ENCODE results near the gene VKORC1L1. TPM values are rescaled to one million over a fixed set of nuclear protein-coding genes. Genes with fewer than 3 reads are reported as not detected.
"Not testable (repeated sequence)": the region's sequence is repeated elsewhere in the genome, so short reads cannot be mapped to it uniquely, and the experiment has no call there.

The VKORC1L1 gene
- total RNA-seq = 10 to 100 TPM in 1 of 2 experiments, 1 to 10 TPM in 1; 8.9 to 10.1 TPM

DNA sequence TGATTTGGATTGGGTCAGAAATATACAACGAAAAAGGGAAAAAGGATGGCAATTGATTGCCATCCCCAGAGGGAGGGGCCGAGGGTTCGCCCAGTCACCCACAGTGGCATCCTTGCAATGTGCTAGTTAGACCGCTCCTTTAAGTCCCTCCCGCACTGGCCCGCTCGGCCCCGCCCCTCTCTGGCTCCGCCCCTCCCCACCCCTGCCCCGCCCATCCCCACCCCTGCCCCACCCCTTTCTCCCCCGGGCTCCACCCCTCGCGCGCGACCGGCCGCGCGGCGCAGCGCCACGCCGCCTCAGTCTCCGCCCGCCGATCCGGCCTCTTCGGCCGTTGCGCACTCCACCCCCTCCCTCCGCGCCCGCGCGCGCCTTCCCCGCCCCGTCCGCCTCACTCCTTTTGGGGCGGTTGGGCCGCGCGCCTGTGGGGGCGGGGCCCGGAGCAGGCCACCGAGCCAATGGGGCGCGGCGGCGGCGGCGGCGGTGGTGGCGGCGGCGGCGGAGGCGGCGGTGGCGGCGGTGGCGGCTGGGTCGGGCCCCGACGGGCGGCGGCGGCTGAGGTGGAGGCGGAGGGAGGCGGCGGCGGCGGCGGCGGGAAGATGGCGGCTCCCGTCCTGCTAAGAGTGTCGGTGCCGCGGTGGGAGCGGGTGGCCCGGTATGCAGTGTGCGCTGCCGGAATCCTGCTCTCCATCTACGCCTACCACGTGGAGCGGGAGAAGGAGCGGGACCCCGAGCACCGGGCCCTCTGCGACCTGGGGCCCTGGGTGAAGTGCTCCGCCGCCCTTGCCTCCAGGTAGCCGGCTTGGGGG is at the start of gene VKORC1L1:
TSS of gene VKORC1L1 (plus strand) at position 299 of the 806 bp plus-strand sequence. CDS start at position 597, 298 bp downstream.
- Mint-ChIP-seq H3K4me1 (ENCODE audit: low read depth) (peaks cover 6% of the 10 kb centered on the region), H3K4me3 (peak within 1 kb of the TSS; percentile 78), H3K36me3 (ENCODE audit: low read depth) (peaks cover 5% of the 10 kb centered on the region), H3K27me3 (ENCODE audit: low read depth) (no peaks in the 10 kb centered on the region), H3K9me3 (no peaks in the 10 kb centered on the region), H3K27ac (no peak within 1 kb of the TSS)
- peak; percentile 95 for DNase-seq
- intact Hi-C loops (cut with micrococcal nuclease) = loop anchor here (1.0 to 10.0 kb wide), 11 partner anchors 103 to 1206 kb away; partner anchors contain the start of genes GUSB, RABGEF1, SBDS and TPST1
- CTCF ChIA-PET = no interaction called here

DNA sequence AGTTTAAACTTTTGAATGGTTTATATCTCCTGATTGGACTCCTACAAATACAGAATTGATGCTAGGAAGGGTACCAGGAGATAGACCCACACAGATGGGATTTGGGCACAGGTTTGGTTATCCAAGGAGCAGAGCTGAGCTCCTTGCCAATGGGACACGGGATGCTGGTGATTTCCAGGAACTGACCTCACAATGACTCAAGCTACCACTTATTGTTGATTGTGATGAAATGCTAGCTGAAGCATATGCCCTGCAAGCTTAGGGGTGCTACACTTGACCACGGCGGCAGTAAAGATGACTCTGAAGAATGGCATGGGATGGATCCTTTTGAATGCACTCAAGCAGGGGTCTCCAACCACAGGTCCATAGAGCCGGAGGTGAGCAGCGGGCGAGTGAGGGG is 45.5 kb upstream of the VKORC1L1 start:
- H3K9me3 Mint-ChIP-seq = no peaks in the 10 kb centered on the region
- H3K36me3 Mint-ChIP-seq (ENCODE audit: low read depth) = no peaks in the 10 kb centered on the region
- no peak overlapping the region for H3K27ac Mint-ChIP-seq
- CTCF ChIA-PET = no interaction called here
- no peaks in the 10 kb centered on the region for H3K27me3 Mint-ChIP-seq (ENCODE audit: low read depth)
- no peaks in the 10 kb centered on the region for H3K4me1 Mint-ChIP-seq (ENCODE audit: low read depth)
- no peak overlapping the region for H3K4me3 Mint-ChIP-seq
- intact Hi-C loops (cut with micrococcal nuclease) = no loop called here
- no peak for DNase-seq

DNA sequence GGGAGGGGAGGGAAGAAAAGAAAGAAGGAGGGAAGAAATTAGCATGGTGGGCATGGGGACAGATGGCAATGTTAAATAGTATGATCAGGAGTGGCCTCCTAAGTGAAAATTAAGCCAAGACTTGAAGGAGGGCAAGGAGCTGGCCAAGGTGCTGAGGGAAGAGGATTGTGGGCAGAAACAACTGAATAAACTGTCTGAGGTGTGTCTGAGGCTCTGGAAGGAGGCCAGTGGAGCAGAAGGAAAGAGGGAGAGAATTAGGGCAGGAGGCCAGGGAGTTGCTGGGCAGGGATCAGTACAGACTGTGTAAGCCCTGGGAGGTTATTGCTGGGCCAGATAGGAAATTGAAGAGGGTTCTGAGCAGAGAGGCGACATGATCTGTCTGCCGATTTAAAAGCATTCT is 40.6 kb upstream of the VKORC1L1 start:
- no peaks in the 10 kb centered on the region for H3K27me3 Mint-ChIP-seq (ENCODE audit: low read depth)
- no peaks in the 10 kb centered on the region for H3K36me3 Mint-ChIP-seq (ENCODE audit: low read depth)
- H3K27ac Mint-ChIP-seq = no peak overlapping the region
- DNase-seq = peak; percentile 24
- H3K4me3 Mint-ChIP-seq = no peak overlapping the region
- intact Hi-C loops (cut with micrococcal nuclease) = no loop called here
- H3K9me3 Mint-ChIP-seq = no peaks in the 10 kb centered on the region
- peaks cover 3% of the 10 kb centered on the region for H3K4me1 Mint-ChIP-seq (ENCODE audit: low read depth)
- CTCF ChIA-PET = no interaction called here

DNA sequence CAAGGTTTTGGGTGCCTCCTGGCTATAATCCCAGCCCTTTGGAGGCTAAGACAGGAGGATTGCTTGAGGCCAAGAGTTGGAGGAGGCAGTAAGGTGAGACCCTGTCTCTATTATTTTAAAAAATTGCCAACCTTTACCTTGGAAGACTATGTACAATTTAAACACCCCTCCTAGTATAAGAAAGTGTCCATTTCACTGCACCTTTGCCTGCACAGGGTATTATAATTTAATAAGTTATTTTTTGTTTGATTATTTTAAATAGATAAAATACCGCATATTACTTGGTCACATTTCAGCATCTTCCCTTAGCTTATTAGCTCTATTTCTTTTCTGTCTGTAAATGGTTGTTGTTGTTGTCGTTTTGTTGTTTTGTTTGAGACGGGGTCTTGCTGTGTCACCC is 36.2 kb upstream of the VKORC1L1 start:
- CTCF ChIA-PET; H3K36me3 Mint-ChIP-seq (ENCODE audit: low read depth); H3K9me3 Mint-ChIP-seq; H3K27me3 Mint-ChIP-seq (ENCODE audit: low read depth); H3K27ac Mint-ChIP-seq; H3K4me1 Mint-ChIP-seq (ENCODE audit: low read depth); H3K4me3 Mint-ChIP-seq; DNase-seq: not testable (repeated sequence)
- intact Hi-C loops (cut with micrococcal nuclease) = loop anchor here (5.0 kb wide), 1 partner anchor 114 kb away; no protein-coding TSS in a partner anchor

DNA sequence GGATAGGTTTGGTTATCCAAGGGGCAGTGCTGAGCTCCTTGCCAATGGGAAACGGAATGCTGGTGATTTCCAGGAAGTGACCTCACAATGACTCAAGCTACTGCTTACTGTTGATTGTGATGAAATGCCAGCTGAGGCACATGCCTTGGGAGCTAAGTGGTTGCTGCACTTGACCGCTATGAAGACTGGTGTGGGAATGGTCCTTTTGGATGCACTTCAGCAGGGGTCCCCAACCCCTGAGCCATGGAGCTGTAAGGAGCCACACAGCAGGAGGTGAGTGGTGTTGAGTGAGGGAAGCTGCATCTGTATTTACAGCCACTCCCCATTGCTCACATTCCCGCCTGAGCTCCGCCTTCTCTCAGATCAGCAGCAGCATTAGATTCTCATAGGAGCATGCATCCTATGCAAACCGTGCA is 35.3 kb upstream of the VKORC1L1 start:
- H3K27ac Mint-ChIP-seq; H3K9me3 Mint-ChIP-seq; H3K4me3 Mint-ChIP-seq; H3K4me1 Mint-ChIP-seq (ENCODE audit: low read depth); DNase-seq; H3K27me3 Mint-ChIP-seq (ENCODE audit: low read depth); CTCF ChIA-PET; H3K36me3 Mint-ChIP-seq (ENCODE audit: low read depth): not testable (repeated sequence)
- intact Hi-C loops (cut with micrococcal nuclease) = loop anchor here (5.0 kb wide), 1 partner anchor 115 kb away; no protein-coding TSS in a partner anchor

DNA sequence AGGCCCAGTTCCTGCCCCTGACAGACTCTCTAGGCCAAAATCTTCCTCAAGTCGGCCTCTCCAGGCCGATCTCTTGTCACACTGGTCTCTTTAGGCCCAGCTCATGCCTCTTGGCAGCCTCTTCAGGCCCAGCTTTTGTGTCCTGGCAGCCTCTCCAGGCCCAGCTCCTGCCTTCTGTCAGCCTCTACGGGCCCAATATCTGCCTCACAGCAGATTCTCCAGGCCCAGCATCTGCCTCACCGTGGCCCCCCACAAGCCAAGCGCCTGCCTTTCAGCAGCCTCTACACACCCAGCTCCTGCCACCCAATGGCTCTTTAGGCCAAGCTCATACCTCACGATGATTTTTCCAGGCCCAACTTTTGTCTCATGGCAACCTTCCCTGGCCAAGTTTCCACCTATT is 33.0 kb upstream of the VKORC1L1 start:
- no peaks in the 10 kb centered on the region for H3K27me3 Mint-ChIP-seq (ENCODE audit: low read depth)
- no peaks in the 10 kb centered on the region for H3K9me3 Mint-ChIP-seq
- H3K36me3 Mint-ChIP-seq (ENCODE audit: low read depth) = no peaks in the 10 kb centered on the region
- intact Hi-C loops (cut with micrococcal nuclease) = loop anchor here (5.0 kb wide), 2 partner anchors 108 to 118 kb away; no protein-coding TSS in a partner anchor
- CTCF ChIA-PET = interaction anchor here (0.6 kb wide), 1 partner anchor 916 kb away, joined by 3 read pairs; no protein-coding TSS in a partner anchor
- H3K4me3 Mint-ChIP-seq = no peak overlapping the region
- no peak overlapping the region for H3K27ac Mint-ChIP-seq
- peaks cover 3% of the 10 kb centered on the region for H3K4me1 Mint-ChIP-seq (ENCODE audit: low read depth)
- no peak for DNase-seq

DNA sequence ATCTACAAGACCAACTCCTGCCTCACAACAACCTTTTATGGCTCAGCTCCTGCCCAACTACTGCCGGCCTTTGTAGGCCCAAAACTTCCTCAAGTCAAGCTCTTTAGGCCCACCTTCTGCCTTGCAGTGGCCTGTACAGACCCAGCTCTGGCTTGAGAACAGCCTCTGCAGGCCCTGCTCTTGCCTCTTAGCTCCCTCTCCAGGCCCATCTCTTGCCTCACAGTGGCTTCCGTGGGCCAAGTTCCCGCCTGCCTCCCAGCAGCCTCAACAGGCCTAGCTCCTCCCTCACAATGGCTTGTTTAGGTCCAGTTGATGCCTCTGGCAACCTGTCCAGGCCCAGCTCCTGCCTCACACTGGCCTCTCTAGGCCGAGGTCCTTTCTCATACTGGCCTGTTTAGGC is 32.4 kb upstream of the VKORC1L1 start:
- no peaks in the 10 kb centered on the region for H3K36me3 Mint-ChIP-seq (ENCODE audit: low read depth)
- H3K9me3 Mint-ChIP-seq = no peaks in the 10 kb centered on the region
- intact Hi-C loops (cut with micrococcal nuclease) = loop anchor here (5.0 kb wide), 1 partner anchor 108 kb away; no protein-coding TSS in a partner anchor
- no peak overlapping the region for H3K4me3 Mint-ChIP-seq
- CTCF ChIA-PET = interaction anchor here (0.6 kb wide), 1 partner anchor 915 kb away, joined by 3 read pairs; no protein-coding TSS in a partner anchor
- H3K27me3 Mint-ChIP-seq (ENCODE audit: low read depth) = no peaks in the 10 kb centered on the region
- no peak overlapping the region for H3K27ac Mint-ChIP-seq
- peak; percentile 48 for DNase-seq
- H3K4me1 Mint-ChIP-seq (ENCODE audit: low read depth) = peaks cover under 1% of the 10 kb centered on the region

DNA sequence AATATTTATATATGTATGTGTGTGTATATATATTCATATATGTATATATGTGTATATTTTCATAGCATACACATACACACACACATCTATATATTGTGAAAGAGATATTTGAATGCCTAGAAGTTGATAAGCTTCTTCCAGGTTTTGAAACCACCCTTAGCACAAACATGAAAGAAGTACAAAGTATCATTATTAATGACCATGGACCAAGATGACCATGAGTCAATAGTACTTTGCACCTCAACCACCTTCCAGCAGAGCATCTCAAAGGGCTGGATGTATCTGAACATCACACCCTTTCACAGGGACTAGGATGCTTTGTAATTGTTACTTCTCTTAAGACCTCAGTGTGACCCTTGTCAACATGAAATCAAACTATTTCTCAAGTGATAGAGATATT is 29.3 kb upstream of the VKORC1L1 start:
- H3K4me1 Mint-ChIP-seq (ENCODE audit: low read depth); H3K27ac Mint-ChIP-seq; H3K36me3 Mint-ChIP-seq (ENCODE audit: low read depth); H3K9me3 Mint-ChIP-seq; DNase-seq; H3K27me3 Mint-ChIP-seq (ENCODE audit: low read depth); CTCF ChIA-PET; H3K4me3 Mint-ChIP-seq: not testable (repeated sequence)
- intact Hi-C loops (cut with micrococcal nuclease) = loop anchor here (5.0 kb wide), 1 partner anchor 111 kb away; no protein-coding TSS in a partner anchor

DNA sequence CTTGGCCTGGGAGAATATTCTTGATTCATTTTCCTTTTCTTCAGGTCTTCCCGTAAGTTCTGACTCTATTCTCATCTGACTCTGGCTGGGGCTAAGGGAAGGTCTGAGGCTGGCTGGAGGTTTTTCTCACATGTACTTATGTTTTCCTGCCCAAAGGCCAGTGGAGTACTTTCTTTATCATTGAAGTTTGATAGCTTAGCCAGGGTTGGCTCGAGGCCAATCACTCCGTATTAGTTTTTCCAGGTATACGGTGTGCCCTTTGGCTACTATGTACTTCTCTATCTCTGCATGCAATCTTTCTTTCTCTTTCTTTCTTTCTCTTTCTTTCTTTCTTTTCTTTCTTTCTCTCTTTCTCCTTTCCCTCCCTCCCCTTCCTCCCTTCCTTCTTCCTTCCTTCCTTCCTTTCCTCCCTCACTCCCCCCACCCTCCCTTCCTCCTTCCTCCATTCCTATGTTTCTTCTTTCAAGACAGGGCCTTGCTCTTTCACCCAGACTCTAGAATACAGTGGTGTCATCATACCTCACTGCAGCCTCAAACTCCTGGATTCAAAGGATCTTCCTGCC is 26.8 kb upstream of the VKORC1L1 start:
- Mint-ChIP-seq H3K36me3 (ENCODE audit: low read depth) (no peaks in the 10 kb centered on the region), H3K27me3 (ENCODE audit: low read depth) (no peaks in the 10 kb centered on the region), H3K9me3 (no peaks in the 10 kb centered on the region), H3K27ac (no peak overlapping the region), H3K4me1 (ENCODE audit: low read depth) (no peaks in the 10 kb centered on the region), H3K4me3 (no peak overlapping the region)
- intact Hi-C loops (cut with micrococcal nuclease) = no loop called here
- DNase-seq = no peak
- CTCF ChIA-PET = interaction anchor here (0.7 kb wide), 1 partner anchor 28 kb away, joined by 4 read pairs; no protein-coding TSS in a partner anchor

DNA sequence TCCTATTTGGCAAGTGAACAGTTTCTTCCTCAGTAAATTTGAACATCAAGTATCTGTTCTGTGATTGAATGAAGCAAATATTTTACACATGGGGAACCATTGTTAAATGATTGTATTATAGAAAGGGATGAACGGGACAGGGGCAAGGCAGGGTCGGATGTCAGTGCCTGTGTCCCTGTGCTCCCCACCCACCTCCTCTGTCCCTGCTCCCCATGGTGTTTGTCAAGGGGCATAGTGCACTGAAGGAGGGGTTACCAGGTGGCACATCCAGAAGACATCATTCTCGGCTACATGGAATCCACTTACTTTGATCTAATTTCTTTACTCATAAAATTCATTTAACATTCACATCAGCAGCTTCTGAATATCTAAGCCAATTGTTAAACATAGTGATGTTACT is 19.4 kb upstream of the VKORC1L1 start:
- H3K27ac Mint-ChIP-seq; H3K4me3 Mint-ChIP-seq; intact Hi-C loops (cut with micrococcal nuclease); H3K9me3 Mint-ChIP-seq; CTCF ChIA-PET; H3K36me3 Mint-ChIP-seq (ENCODE audit: low read depth); H3K27me3 Mint-ChIP-seq (ENCODE audit: low read depth); H3K4me1 Mint-ChIP-seq (ENCODE audit: low read depth); DNase-seq: not testable (repeated sequence)

DNA sequence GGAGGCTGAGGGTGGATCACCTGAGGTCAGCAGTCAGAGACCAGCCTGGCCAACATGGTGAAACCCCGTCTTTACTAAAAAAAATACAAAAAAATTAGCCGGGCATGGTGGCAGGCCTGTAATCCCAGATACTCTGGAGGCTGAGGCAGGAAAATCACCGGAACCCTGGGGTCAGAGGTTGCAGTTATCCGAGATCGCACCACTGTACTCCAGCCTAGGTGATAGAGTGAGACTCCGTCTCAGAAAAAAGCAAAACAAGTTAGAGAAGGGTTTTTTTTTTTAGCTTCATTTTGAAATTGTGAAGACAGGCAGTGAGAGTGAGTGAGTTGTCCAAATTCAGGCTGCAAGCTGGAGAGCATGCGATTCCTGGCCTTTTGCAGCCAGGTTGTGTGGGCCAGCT is 19.0 kb upstream of the VKORC1L1 start:
- DNase-seq; H3K36me3 Mint-ChIP-seq (ENCODE audit: low read depth); H3K4me1 Mint-ChIP-seq (ENCODE audit: low read depth); H3K27me3 Mint-ChIP-seq (ENCODE audit: low read depth); intact Hi-C loops (cut with micrococcal nuclease); H3K9me3 Mint-ChIP-seq; H3K4me3 Mint-ChIP-seq; H3K27ac Mint-ChIP-seq: not testable (repeated sequence)
- CTCF ChIA-PET = interaction anchor here (0.6 kb wide), 1 partner anchor 13 kb away, joined by 3 read pairs; no protein-coding TSS in a partner anchor

DNA sequence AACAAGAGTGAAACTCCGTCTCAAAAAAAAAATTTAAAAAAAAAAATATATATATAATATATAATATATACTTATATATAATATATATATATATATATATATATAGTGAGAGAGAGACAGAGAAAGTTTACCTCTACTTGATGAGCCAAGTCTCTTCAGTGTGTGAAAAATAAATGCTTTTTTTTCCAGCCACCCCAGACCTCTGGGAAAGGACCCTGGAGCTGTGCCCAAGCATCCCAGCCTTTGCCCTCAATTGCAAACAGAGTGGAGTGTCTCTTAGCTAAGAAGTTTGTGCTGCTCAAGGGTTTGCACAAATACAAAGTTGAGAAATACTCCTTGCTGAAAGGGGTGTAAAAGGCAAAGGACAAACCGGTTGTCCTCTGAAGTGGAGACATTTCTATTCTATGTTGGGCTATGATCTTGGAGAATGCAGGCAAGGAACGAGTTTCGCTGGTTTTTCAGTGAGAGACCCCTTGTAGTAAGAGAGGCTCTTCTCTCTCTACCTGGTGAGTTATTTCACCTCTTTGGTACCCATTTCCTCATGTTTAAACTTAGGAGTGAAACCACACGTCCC is 15.5 kb upstream of the VKORC1L1 start:
- H3K27me3 Mint-ChIP-seq (ENCODE audit: low read depth); H3K9me3 Mint-ChIP-seq; CTCF ChIA-PET; H3K27ac Mint-ChIP-seq; DNase-seq; H3K36me3 Mint-ChIP-seq (ENCODE audit: low read depth); H3K4me3 Mint-ChIP-seq; intact Hi-C loops (cut with micrococcal nuclease); H3K4me1 Mint-ChIP-seq (ENCODE audit: low read depth): not testable (repeated sequence)
